Panc1 (cell line): ENCODE results near the gene NCDN.
"Not testable (repeated sequence)": the region's sequence is repeated elsewhere in the genome, so short reads cannot be mapped to it uniquely, and the experiment has no call there.

Source experiments
- CTCF ChIP-seq: fragments of 450-650 bp; IDR thresholded peaks from 2 replicates; pipeline ENCODE4 v1.5.1; 2017; ENCODE audit warnings: mild to moderate bottlenecking
- POLR2AphosphoS5 ChIP-seq: IDR thresholded peaks from 2 replicates; pipeline ENCODE4 v1.6.1; 2012; ENCODE audit warnings: mild to moderate bottlenecking, low read depth, low read length, moderate library complexity
- REST ChIP-seq, 2 experiments: IDR thresholded peaks; 2 replicates each; pipeline ENCODE4 v1.6.1; 2011 to 2012; ENCODE audit warnings: low read depth in 2 of 2, control low read depth in 1 of 2, low read length in 1 of 2, mild to moderate bottlenecking in 1 of 2, moderate library complexity in 1 of 2; ENCODE audit not compliant: insufficient read depth in 1 of 2

GRCh38 chr1:35585805-35586204 lies 28.2 kb downstream of the NCDN start:
- TF ChIP-seq CTCF; POLR2AphosphoS5; REST (IDR thresholded peaks at IDR 0.05; ENCODE audit: insufficient read depth in 1 of 2, low read depth in 2 of 2, low read length in 1 of 2): not testable (repeated sequence)
